ENCODE measurements around the gene CELF6.
A peak's percentile ranks its signal among the peaks of the same experiment; 100 is the strongest.

GRCh38 chr15:72285927-72286516 lies 33.9 kb downstream of the CELF6 start:
- TF ChIP-seq IRF3 (IDR thresholded peaks at IDR 0.05; ENCODE audit: low read depth, low read length): no peak
- no peak for TF ChIP-seq ZBTB33 (IDR thresholded peaks at IDR 0.05; ENCODE audit: borderline replicate concordance, low read depth)
- TF ChIP-seq, protein P1, sequence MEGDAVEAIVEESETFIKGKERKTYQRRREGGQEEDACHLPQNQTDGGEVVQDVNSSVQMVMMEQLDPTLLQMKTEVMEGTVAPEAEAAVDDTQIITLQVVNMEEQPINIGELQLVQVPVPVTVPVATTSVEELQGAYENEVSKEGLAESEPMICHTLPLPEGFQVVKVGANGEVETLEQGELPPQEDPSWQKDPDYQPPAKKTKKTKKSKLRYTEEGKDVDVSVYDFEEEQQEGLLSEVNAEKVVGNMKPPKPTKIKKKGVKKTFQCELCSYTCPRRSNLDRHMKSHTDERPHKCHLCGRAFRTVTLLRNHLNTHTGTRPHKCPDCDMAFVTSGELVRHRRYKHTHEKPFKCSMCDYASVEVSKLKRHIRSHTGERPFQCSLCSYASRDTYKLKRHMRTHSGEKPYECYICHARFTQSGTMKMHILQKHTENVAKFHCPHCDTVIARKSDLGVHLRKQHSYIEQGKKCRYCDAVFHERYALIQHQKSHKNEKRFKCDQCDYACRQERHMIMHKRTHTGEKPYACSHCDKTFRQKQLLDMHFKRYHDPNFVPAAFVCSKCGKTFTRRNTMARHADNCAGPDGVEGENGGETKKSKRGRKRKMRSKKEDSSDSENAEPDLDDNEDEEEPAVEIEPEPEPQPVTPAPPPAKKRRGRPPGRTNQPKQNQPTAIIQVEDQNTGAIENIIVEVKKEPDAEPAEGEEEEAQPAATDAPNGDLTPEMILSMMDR (IDR thresholded peaks at IDR 0.05): peak; percentile 42
- no peak for TF ChIP-seq TAF1 (IDR thresholded peaks at IDR 0.05; ENCODE audit: borderline replicate concordance, low read depth, low read length)
- TF ChIP-seq TEAD4 (IDR thresholded peaks at IDR 0.05; ENCODE audit: borderline replicate concordance, insufficient read depth): no peak
- no peak for TF ChIP-seq MEF2A (IDR thresholded peaks at IDR 0.05; ENCODE audit: borderline replicate concordance, low read depth)
